ENCODE measurements around the gene UROS.

- no peak for TF ChIP-seq CTCF (IDR thresholded peaks at IDR 0.05)
- no peak for TF ChIP-seq POLR2A (IDR thresholded peaks at IDR 0.05)
These were observed 29.4 kb upstream of the UROS start for GRCh38 chr10:125852487-125852886.
